ENCODE data around the gene DENND2A.

DENND2A gene

GRCh38 chr7:140576589-140576988 lies 64.0 kb downstream of the DENND2A start:
- no peaks in the 10 kb centered on the region for H3K36me3 ChIP-seq (ENCODE audit: insufficient read depth, low read length)
- H3K79me2 ChIP-seq (ENCODE audit: insufficient read depth, low read length), result no peaks in the 10 kb centered on the region
- no peaks in the 10 kb centered on the region for H3K27me3 ChIP-seq (ENCODE audit: insufficient read depth, low read length)
- TF ChIP-seq CTCF (IDR thresholded peaks at IDR 0.05; ENCODE audit: low read length), result no peak
- TF ChIP-seq EZH2 (IDR thresholded peaks at IDR 0.05; ENCODE audit: borderline replicate concordance, low read length), result no peak
- no peaks in the 10 kb centered on the region for H3K9me3 ChIP-seq (ENCODE audit: low read length)
- H3F3A ChIP-seq (ENCODE audit: insufficient read depth, low read length), result no peaks in the 10 kb centered on the region
- no peaks in the 10 kb centered on the region for H3K9me2 ChIP-seq (ENCODE audit: low read depth, low read length)
- H3K27ac ChIP-seq (ENCODE audit: low read depth, low read length, poor library complexity, severe bottlenecking), result no peak overlapping the region
- H3K4me2 ChIP-seq (ENCODE audit: low read length), result no peak overlapping the region
- H3K4me3 ChIP-seq (ENCODE audit: low read depth, low read length, poor library complexity, severe bottlenecking), result no peak overlapping the region
- no peak overlapping the region for H3K9ac ChIP-seq (ENCODE audit: low read length)
- H3K4me1 ChIP-seq (ENCODE audit: insufficient read depth, low read length, severe bottlenecking), result no peaks in the 10 kb centered on the region
- H4K20me1 ChIP-seq (ENCODE audit: insufficient read depth, low read length), result no peaks in the 10 kb centered on the region
- H2AFZ ChIP-seq (ENCODE audit: low read length), result no peak overlapping the region

GRCh38 chr7:140571538-140572122 lies 69.0 kb downstream of the DENND2A start:
- Histone ChIP-seq H3K9ac (ENCODE audit: low read length) (no peak overlapping the region), H3F3A (ENCODE audit: insufficient read depth, low read length) (no peaks in the 10 kb centered on the region), H3K9me3 (ENCODE audit: low read length) (no peaks in the 10 kb centered on the region), H3K4me2 (ENCODE audit: low read length) (no peak overlapping the region), H4K20me1 (ENCODE audit: insufficient read depth, low read length) (no peaks in the 10 kb centered on the region), H3K4me1 (ENCODE audit: insufficient read depth, low read length, severe bottlenecking) (no peaks in the 10 kb centered on the region), H3K9me2 (ENCODE audit: low read depth, low read length) (no peaks in the 10 kb centered on the region), H3K27ac (ENCODE audit: low read depth, low read length, poor library complexity, severe bottlenecking) (no peak overlapping the region), H3K79me2 (ENCODE audit: insufficient read depth, low read length) (no peaks in the 10 kb centered on the region), H3K36me3 (ENCODE audit: insufficient read depth, low read length) (no peaks in the 10 kb centered on the region), H2AFZ (ENCODE audit: low read length) (no peak overlapping the region), H3K27me3 (ENCODE audit: insufficient read depth, low read length) (no peaks in the 10 kb centered on the region), H3K4me3 (ENCODE audit: low read depth, low read length, poor library complexity, severe bottlenecking) (no peak overlapping the region)
- TF ChIP-seq CTCF (IDR thresholded peaks at IDR 0.05; ENCODE audit: low read length) (no peak), EZH2 (IDR thresholded peaks at IDR 0.05; ENCODE audit: borderline replicate concordance, low read length) (no peak)

- Histone ChIP-seq H3K27me3 (ENCODE audit: insufficient read depth, low read length) (no peaks in the 10 kb centered on the region; the same call in 1 of the 2 replicates), H3K36me3 (ENCODE audit: insufficient read depth, low read length) (no peaks in the 10 kb centered on the region), H3K4me3 (ENCODE audit: low read depth, low read length, poor library complexity, severe bottlenecking) (no peak overlapping the region), H3K4me2 (ENCODE audit: low read length) (no peak overlapping the region), H3K9ac (ENCODE audit: low read length) (no peak overlapping the region), H4K20me1 (ENCODE audit: insufficient read depth, low read length) (no peaks in the 10 kb centered on the region), H3K79me2 (ENCODE audit: insufficient read depth, low read length) (no peaks in the 10 kb centered on the region), H3F3A (ENCODE audit: insufficient read depth, low read length) (no peaks in the 10 kb centered on the region), H3K4me1 (ENCODE audit: insufficient read depth, low read length, severe bottlenecking) (no peaks in the 10 kb centered on the region), H3K27ac (ENCODE audit: low read depth, low read length, poor library complexity, severe bottlenecking) (no peak overlapping the region), H3K9me3 (ENCODE audit: low read length) (no peaks in the 10 kb centered on the region), H3K9me2 (ENCODE audit: low read depth, low read length) (no peaks in the 10 kb centered on the region), H2AFZ (ENCODE audit: low read length) (no peak overlapping the region)
- no peak for TF ChIP-seq EZH2 (IDR thresholded peaks at IDR 0.05; ENCODE audit: borderline replicate concordance, low read length)
- no peak for TF ChIP-seq CTCF (IDR thresholded peaks at IDR 0.05; ENCODE audit: low read length)
Observed at GRCh38 chr7:140570120-140570519, 70.5 kb downstream of the DENND2A start.

Data from OCI-LY1 (cell line).